ENCODE measurements around the gene PRIM1.
A peak's percentile ranks its signal among the peaks of the same experiment; 100 is the strongest.

Gene PRIM1

DNA sequence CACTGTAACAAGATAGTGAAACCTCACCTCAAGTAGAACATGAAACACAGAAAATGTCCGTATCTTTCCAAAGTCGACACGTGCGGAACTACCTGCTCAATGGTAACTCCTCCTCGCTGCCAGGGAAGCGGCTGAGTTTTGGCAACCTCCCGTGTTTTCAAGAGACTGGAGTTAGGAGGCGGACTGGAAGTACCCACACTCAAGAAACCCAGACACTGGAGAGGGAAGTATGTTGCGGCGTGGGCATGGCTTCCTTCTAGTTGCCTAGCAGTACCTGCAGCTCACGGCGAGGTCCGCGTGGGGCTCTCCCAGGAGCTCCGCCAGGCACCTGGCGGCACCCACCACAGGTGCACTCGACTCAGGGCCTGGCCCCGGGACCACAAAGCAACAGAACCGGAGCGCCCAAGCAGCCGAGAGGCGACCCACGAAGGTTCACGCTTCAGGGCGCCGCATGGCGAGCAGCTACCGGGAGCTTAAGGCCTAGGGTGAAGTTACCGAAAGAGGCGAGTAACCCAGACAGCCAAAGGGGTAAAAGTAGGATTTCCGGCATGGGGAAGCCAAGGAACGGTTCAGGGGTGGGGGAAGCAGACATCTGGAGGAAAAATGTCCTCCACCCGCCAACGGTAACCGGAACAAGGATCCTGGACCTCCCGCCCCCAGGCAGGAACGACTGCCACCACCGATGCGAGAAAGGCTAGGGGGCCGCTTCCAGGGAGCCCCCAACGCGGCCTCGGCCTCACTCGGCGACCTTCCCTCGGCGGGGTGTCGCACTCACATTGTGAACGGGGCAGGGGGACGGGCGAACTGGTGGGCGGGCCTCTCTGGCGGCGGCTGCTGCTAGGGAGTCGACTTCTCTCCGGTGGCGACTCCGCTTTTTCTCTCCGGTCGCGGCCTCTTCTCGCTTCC, 64.6 kb downstream of the PRIM1 start:
- TF ChIP-seq, protein P1, sequence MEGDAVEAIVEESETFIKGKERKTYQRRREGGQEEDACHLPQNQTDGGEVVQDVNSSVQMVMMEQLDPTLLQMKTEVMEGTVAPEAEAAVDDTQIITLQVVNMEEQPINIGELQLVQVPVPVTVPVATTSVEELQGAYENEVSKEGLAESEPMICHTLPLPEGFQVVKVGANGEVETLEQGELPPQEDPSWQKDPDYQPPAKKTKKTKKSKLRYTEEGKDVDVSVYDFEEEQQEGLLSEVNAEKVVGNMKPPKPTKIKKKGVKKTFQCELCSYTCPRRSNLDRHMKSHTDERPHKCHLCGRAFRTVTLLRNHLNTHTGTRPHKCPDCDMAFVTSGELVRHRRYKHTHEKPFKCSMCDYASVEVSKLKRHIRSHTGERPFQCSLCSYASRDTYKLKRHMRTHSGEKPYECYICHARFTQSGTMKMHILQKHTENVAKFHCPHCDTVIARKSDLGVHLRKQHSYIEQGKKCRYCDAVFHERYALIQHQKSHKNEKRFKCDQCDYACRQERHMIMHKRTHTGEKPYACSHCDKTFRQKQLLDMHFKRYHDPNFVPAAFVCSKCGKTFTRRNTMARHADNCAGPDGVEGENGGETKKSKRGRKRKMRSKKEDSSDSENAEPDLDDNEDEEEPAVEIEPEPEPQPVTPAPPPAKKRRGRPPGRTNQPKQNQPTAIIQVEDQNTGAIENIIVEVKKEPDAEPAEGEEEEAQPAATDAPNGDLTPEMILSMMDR (IDR thresholded peaks at IDR 0.05; ENCODE audit: low read depth, low read length): no peak

DNA sequence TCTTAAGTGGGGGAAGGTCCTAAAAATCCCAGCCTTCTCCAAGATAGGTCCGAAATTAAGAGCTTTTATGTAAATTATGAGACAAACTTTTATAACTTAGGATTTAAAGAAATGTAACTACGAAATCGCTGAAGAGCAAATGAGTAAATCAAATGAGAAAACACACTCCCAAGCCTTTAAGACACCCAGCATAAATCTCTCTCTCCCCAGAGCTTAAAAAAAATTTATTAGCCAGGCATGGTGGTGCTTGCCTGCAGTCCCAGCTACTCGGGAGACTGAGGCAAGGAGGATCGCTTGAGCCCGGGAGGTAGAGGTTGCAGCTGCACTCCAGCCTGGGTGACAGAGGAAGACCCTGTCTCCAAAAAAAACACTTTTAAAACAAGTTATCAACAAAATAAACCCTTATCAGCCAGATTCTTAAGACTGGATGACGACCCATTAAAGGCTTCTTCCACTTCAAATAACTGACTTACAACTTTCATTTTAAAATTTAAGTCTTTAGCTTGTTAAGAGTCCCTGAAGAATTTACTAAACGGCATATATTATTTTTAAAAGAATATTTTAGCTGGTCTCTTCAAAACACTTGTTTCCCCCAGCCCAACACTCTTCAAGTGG, 67.3 kb downstream of the PRIM1 start:
- Histone ChIP-seq H3K4me3 (ENCODE audit: low read depth, low read length) (peak overlapping the region; percentile 100), H3K27me3 (no peaks in the 10 kb centered on the region), H3K9me3 (no peaks in the 10 kb centered on the region), H3K36me3 (peaks cover 43% of the 10 kb centered on the region), H3K4me1 (no peaks in the 10 kb centered on the region; the same call in 1 of the 2 replicates)
- TF ChIP-seq, protein P1 (IDR thresholded peaks at IDR 0.05; ENCODE audit: low read depth, low read length): no peak
- no peak for DNase-seq

More for the DNA sequence above, 64.6 kb downstream of the PRIM1 start:
- H3K36me3 ChIP-seq: peaks cover 25% of the 10 kb centered on the region
- H3K27me3 ChIP-seq: no peaks in the 10 kb centered on the region
- DNase-seq: peak; percentile 28
- peak overlapping the region; percentile 100 for H3K4me3 ChIP-seq (ENCODE audit: low read depth, low read length)
- H3K9me3 ChIP-seq: no peaks in the 10 kb centered on the region
- H3K4me1 ChIP-seq: no peaks in the 10 kb centered on the region; the same call in 1 of the 2 replicates

DNA sequence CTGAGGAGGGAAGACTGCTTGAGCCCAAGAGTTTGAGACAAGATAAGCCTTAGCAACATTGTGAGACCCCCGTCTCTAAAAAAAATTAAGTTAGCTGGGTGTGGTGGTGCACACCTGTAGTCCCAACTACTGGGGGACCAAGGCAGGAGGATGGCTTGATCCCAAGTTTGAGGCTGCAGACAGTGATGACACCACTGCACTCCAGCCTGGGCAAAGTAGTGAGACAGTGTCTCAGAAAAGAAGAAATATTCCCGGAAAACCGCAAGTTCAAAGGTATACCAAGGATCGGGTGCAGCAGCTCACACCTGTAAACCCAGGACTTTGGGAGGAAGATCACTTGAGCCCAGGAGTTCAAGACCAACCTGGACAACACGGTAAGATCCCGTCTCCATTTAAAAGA, 69.8 kb downstream of the PRIM1 start:
- no peaks in the 10 kb centered on the region for H3K27me3 ChIP-seq
- peaks cover 63% of the 10 kb centered on the region for H3K36me3 ChIP-seq
- no peak for DNase-seq
- H3K4me1 ChIP-seq: no peaks in the 10 kb centered on the region; the same call in 1 of the 2 replicates
- H3K4me3 ChIP-seq (ENCODE audit: low read depth, low read length): no peak overlapping the region
- H3K9me3 ChIP-seq: no peaks in the 10 kb centered on the region
- TF ChIP-seq, protein P1 (IDR thresholded peaks at IDR 0.05; ENCODE audit: low read depth, low read length): no peak

Data from BE2C (cell line).